LHCN-M2 (cell line): ENCODE measurements around the gene WDR59. TPM values are rescaled to one million over a fixed set of nuclear protein-coding genes. Genes with fewer than 3 reads are reported as not detected.

Source experiments
- DNase-seq: peaks from one replicate; pipeline ENCODE4 v3.0.0-alpha.2; 2012; ENCODE audit warnings: low read depth
- total RNA-seq: library from RNA; depleted of rRNA; stranded (reverse); fragments of >200 nt; gene quantifications from 2 replicates; pipeline ENCODE4 v1.2.3, GENCODE V29; 2014

Gene WDR59
- total RNA-seq, 1 experiment from 2014 or later, result 10.0 TPM

DNA sequence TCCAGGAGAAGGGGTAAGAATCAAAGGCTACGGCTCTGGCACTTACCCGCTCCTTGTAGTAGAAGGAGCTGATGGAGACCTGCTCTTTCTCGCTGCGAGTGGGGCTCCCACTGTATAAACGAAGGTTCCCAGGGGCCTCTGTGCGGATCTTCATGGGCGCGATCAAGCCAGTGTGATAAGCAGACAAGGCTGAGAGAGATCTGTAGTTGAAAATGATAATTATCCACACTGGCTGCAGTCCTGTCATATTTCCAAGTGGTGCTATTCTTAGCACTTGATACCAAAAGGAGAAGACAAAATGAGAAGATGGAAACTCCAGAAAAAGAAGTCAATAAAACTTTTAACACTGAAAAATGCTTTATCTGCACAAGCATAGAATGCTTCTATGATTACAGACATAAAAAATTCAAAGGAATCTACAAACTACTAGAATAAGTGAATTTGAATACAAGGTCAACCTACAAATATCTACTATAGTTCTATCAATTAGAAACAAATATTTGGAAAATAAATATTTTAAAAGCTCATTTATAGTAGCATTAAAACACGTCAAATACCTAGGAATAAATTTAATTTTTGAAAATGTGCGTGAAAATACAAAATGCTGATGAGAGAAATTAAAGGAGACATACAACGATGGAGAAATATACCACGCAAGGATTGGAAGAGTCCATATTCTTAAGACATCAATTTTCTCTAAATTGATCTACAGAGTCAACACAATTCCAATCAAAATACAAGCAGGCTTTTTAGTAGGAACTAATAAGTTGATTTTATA, 80.8 kb downstream of the WDR59 start:
- no peak for DNase-seq

DNA sequence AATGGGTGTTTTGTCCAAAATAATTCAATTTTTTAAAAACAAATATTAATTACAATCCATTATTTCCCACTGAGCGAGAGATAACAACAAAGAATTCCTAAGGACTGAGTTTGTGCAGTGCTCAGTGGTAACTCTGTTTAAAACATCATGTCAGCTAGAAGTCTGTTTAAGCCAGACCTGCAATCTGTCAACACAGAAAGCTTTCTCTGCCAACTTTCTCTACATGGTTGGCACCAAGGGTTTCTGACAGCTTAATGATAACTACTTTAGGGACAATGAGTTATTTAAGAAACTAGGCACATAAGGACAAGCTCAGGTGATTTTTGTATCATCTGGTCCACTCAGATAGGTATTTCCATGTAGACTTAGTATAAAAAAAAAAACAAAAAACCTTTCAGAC, 81.8 kb downstream of the WDR59 start:
- no peak for DNase-seq

DNA sequence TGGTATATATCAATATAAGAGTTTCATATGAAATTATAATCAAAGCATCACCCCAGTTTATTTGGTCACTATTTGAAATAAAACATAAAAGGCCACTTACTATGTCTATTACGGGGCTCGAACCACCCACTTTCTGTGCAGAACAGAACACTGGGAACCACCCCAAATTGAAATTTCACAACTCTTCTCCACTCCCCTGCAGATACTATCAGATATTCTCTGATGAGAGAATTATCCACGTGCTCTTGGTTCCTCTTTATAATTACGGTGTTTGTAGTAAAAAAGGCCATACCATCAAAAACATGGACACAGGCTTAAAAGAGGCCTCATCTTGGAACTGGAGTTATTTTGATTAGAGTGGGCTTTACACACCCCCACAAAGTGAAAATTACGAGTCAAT, 82.8 kb downstream of the WDR59 start:
- no peak for DNase-seq

DNA sequence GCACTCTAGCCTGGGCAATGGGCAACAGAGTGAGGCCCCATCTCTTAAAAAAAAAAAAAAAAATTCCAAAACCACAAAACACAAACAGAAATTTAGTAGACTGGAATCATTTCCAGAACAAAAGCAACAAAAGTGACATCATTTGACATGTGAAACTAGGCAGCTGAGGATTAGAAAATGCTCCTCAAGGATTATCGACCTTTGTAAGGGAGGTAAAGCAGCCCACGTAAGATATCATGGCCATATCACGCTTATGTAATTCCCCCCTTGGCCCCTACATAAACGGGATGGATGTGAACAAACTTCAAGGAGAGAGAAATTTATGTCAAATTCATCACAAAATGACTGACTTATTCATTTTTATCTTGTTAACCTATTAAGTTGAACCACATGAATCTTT, 83.3 kb downstream of the WDR59 start:
- DNase-seq, result peak; percentile 20

DNA sequence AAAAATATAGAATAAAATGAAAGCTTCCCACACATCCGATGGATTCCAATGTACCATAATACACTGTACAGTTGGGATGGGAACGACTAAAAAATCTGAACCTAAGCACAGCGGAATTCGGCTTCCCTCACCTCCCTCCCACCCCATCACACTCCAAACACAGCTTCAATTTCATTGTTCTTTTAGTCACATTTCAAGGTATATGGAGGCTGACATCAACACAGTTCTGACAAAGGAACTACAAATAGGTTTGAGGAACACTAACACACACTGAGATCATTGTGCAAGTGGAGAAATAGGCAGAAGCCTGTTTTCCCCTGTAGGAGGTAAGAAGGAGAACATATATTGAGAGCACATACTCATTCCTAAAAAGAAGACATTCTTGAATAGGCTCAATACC, 85.1 kb downstream of the WDR59 start:
- DNase-seq, result no peak

DNA sequence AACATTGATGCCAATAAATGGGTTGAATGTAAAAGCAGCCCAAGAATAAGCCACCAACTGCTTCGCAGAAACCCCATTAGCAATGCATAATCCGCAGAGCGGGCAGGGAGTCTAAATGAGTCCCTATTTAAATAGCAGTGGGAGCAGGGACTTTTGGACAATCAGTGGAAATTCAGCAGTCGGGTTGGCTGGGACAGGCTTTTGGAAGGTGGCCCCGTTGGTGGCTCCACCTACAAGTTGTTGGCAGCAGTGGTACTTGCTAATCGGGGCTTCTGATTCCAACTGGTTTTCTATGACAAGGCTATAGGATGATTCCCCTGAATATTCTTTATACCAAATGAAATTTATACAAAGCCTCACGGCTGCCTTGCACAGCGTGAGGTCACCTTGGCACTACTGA, 86.3 kb downstream of the WDR59 start:
- DNase-seq, result no peak

DNA sequence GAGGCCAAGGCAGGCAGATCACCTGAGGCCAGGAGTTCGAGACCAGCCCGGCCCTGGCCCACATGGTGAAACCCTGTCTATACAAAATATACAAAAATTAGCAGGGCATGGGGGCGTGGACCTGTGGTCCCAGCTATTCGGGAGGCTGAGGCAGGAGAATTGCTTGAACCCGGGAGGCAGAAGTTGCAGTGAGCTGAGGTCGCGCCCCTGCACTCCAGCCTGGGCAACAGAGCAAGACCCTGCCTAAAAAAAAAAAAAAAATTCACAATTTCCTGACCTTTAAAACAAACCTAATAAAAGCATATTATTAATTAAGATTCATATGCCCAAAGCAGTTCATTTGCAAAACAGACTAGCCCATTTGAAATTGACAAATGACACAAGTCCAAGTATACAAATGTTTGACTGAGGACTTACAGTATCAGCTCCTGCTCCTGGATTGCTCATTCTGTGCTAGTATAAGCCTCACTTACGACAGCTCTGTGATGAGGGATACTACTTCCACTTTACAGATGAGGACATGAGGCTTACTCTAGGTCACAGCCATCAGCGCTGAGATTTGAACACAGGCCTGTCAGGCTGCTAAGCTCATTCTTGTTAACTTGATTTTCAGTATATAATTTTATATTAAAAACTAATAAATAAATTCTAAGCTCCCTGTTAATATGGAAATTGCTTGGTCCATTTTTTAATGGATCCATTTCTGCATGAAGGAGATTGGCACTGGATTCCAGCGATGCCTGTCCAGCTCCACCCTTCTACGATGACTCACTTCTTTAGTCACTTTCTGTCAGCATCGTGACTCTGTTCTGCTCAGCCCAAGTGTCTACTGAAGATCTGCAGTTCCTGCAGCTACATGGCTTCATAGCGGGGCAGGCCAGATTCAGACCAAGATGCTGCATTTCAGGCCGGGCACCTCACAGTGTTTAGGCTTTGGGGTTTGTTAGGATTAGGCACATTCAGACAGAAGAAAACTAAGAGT, 88.2 kb downstream of the WDR59 start:
- DNase-seq, result peak; percentile 74

DNA sequence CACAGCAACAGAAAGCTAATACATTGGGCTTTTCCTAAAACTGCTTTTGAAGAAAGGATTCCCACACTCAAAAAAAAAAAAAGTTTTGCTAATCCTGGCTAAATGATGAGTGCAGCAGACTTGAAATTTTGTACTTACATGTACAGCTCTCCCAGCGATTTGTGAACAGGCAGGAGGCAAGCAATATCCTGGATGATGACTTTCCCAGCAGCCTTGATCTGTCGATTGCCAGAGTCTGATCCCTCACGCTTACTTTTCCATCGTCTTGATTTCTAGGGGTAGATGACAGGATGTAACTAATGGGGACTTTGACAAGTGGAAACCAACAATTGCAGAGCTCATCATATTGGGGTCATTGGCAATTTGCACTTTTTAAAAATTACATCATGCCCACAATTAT, 91.4 kb downstream of the WDR59 start:
- no peak for DNase-seq

DNA sequence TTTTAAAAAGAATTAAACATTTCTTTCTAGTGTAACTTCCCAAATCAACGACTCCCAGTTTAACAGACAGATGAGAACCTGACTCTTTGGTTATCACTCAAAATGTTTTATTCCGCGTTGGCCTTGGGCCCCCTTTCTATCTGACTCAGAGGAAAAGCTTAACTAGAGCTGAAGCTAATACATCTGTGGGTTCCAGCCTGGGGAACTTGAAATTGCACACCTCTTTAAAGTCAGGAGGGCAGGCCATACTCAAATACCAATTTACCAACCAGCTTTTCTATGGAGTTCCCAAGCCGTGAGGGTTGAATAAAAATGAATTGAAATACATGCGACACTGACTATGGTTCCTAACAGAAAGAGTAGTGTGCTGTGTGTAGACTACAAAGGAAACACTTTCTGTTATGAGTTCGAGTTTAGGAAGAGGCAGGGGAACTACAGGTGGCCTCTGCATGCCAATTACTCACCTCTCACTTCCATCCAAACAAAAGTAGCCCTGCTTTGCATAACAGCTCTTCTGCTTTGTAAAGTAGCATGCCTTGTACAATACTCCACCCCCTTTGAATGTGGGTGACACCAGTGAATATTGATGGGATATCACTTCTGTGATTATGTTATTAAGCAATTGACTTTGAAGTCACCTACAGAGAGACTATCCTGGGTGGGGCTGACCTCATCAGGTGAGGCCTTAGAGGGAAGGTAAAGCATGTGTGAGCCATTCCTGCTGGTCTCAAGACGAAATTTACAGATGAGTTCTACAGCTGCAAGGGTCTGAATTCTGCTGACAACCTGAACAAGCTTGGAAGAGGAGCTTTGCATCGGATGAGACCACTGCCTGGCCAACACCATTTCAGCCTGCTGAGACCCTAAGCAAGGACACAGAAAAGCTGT, 92.1 kb downstream of the WDR59 start:
- DNase-seq, result no peak

DNA sequence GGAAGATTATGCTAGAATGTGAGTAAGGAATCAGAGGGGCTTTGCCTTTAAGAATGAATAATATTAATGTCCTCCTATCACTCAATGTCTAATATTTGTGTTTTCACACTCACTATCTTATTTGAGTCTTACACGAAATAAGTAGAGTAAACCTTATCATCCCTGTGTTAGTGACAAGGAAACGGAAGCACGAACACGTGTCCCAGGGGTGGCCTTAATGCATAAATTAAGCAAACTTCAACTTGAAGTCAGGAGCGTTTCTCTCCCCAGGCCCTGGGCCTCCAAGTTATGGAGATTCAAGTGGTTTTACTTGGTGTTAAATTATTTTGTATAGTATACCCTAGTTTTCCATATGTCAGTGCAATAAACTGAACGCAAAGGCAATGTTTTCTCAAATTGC, 96.0 kb downstream of the WDR59 start:
- DNase-seq, result no peak

DNA sequence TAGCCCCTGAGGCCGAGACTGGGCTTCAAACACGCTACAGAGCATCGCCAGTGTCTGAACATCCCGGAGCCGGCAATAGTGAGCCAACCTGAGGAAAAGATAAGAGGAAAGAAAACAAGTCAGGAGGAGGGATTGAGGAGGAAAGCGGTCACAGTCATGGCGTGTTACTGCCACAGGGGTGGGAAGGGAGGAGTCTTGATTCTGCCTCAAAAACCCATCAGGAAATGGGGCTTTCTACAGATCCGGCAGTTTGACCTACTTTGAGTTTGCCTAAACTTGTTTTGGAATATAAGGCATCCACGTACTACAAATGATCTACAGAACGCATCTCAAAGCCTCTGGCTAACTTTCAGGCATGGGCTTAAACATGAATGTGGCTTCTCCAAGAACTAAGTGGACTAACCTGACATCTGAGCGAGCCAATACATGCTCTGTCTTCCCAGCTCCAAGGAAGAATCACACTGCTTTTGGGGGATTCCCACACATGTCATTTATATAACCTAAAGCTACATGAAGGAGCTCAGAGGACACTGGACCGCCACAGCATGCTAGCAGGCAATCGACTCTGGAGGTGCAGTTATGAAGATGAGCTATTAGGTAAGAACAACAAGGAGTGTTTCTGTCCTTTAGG, 96.6 kb downstream of the WDR59 start:
- DNase-seq, result no peak

DNA sequence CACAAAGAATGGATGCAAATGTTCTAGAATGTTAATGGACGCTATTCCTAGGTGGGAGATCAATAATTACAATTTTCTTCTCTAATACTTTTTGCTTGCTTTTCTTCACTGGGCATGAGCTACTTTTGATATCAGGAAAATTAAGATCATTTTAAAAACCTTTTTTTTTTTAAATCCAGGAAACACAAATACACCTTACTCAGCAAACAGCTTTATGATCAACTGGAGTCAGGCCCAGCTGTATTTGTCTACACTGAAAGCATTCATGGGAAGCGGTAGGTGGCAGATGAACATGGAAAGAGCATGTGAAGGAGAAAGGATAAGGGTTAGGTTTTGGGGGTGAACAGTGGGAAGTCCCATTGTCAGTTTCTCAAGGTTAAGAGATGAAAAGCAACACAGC, 97.8 kb downstream of the WDR59 start:
- DNase-seq, result no peak

DNA sequence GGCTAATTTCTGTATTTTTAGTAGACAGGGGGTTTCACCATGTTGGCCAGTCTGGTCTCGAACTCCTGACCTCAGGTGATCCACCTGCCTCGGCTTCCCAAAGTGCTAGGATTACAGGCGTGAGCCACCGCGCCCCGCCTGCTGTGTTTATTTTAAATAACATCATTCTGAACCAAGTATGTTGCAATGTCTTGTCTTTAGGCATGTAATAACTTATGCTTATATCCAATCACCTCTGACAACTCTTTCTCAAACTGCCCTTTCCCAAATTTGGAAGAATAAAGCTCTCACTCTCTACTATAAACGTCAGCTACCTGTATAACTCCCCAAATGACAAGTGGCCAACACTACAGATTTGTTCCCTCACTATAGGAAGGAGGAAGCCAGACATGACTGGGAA, 107.2 kb downstream of the WDR59 start:
- no peak for DNase-seq

DNA sequence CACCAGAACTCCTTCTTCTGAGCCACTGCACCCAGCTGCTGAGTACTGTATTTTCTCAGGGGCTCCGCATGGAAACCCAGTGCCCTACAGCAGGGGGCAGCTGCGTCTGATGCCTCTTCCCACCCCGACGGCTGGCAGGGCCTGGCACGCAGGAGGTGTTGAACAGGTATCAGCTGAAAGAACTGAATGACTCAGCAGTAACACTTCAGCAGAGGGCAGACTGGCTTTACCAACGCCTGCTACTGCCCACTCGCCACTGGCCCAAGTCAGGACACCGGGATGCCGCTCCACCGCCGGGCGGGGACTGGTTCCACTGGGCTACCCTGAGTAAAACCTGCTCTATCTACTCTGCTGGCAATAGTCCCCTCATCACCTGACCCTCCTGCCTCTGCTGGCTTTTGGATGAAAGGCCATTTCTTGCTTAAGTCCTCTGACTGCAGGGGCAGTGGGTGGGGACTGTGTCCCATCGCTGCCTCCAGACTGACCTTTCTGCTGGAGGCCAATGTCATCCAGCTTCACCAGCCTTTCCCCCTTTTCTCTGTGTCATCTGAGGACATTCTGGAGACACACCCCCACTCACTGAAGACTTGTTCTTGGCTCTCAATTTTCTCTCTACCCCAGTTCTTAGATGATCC, 109.9 kb downstream of the WDR59 start:
- no peak for DNase-seq

DNA sequence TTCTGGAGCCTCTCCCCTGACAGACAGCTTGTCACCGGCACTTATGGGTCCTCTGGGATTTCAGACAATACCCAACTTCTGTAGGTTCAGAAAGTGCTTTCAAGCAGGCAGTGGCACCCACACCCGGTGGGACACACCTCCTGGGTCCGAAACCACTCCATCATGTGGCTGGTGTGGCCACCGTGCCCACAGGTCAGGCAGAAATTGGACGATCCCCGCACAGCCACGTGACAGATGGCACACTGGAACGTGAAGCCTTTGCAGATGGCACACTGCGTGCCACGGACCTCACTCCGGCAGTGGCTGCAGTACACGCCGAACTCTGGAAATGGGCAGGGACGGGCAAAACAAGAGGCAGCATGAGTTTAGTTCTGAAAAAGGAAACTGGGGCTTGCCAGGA, 110.8 kb downstream of the WDR59 start:
- DNase-seq, result no peak

DNA sequence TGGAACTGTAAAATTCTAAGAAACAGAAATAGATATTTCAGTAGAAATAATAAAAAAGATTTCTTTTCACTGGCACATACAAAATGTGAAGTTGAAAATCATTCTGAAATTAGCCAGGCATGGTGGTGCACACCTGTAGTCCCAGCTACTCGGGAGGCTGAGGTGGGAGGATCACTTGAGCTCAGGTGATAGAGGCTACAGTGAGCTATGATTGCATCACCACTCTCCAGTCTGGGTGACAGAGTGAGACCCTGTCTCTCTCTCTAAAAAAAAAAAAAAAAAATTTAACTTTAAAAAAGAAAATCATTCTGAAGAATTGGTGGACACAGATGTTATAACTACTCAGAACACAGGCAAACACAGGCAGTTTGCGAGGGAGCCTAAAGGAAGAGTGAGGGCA, 112.6 kb downstream of the WDR59 start:
- no peak for DNase-seq

DNA sequence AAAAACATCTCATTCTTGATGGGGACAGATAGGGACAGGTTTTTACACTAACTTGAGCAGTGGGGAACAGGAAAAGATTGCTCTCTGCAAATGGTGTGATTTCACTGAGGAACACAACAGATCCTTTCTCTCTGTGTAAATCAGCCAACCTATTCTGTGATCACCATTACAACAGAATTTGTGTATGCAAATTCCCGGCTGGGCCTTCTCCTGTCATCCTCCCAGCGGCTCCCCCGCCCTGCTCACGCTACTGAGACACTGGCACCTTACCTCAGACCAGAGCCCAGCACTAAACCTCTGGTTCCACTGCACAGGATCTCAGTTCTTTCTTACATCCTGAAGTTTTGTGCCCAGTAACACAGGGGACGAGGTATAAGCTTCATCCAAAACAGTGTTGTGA, 113.3 kb downstream of the WDR59 start:
- DNase-seq, result no peak

DNA sequence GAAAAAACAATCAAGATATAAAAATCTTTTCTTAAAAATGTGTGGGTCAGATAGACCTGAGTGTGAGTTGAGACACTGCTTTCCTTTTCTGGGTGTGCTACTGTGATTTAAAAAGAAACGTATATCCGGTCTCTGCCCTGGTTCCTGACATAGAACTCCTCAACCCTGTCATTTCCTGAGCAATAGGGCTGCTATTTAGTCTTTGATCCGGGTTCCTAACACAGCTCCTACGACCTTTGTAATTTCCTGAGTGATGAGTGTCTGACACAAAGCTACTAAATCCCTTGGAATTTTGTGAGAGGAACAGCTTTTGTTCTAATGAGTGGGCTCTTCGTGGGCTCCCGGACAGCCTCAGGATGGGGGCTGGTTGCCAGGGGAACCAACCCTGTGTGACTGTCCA, 116.4 kb downstream of the WDR59 start:
- peak; percentile 16 for DNase-seq

DNA sequence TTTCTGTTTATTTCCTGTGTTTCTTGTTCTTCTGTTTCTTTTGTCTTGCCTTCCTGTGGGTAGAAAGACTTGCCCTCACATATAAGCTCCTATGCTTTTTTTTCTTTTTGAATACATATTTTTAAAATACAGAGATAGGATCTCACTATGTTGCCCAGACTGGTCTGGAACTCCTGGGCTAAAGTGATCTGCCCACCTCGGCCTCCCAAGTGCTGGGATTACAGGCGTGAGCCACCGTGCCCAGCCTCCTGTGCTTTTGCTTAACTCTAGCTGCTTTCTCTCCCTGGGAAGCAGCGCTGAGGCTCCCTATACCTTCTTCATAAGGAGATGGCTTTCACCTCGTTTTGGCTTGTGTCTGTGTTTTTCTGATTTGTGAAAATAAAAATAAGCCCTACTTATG, 116.9 kb downstream of the WDR59 start:
- DNase-seq, result no peak

DNA sequence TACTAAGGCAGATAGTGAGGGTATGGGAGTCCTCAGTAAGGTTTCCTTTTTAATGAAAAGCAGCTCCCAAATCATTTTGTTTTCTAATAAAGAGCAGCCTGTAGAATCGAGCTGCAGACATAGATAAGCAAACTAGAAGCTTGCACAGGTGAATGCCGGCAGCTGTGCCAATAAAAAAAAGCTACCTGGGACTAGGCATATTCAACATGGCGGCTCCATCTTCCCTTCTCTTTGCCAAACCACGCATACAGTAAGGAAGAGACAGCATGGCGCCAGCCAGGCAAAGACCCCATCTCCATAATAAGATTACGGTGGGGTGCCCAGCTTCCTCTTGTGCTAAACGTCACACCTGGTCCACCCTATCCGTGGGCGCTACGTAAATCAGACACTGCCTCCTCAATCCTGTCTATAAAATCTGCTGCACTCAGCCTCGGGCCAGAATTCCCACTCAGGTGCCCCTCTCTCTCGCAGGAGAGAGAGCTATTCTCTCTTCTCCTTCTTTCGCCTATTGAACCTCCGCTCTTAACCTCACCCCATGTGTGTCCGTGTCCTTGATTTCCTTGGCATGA, 117.6 kb downstream of the WDR59 start:
- no peak for DNase-seq
